DMS53 treated with DMSO at 0.1 percent for 48 hours (cell line): ENCODE data around the gene SLC38A9.
"Not testable (repeated sequence)": the region's sequence is repeated elsewhere in the genome, so short reads cannot be mapped to it uniquely, and the experiment has no call there.

Experiments
- DNase-seq: peaks from one replicate; lab custom pipeline; 2025; ENCODE audit not compliant: unreplicated experiment; lab: John Stamatoyannopoulos, UW

SLC38A9 gene

GRCh38 chr5:55618318-55618717, 93.8 kb downstream of the SLC38A9 start:
- DNase-seq = peak; percentile 33

GRCh38 chr5:55613112-55613868, 98.8 kb downstream of the SLC38A9 start:
- no peak for DNase-seq

DNA sequence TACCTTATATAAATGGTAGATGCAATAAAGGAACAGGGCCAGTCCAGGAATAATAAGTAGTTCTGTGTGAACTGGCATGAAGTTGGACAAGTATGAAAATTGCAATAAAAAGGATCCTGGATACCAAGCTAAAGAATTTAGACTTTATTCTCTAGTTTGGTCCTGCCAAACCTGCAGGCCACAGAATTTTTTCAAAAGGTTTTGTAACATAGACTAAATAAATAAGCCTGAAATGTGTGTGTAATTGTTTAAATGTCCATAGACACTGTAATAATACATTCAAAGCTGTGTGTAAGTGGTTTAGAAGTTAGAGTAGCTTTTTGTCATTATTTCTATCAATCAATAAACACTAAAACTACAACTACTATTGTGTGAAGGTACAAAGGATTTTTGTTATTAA, 101.6 kb downstream of the SLC38A9 start:
- DNase-seq = no peak

- no peak for DNase-seq
Measured at GRCh38 chr5:55609413-55609812, 102.7 kb downstream of the SLC38A9 start.

DNA sequence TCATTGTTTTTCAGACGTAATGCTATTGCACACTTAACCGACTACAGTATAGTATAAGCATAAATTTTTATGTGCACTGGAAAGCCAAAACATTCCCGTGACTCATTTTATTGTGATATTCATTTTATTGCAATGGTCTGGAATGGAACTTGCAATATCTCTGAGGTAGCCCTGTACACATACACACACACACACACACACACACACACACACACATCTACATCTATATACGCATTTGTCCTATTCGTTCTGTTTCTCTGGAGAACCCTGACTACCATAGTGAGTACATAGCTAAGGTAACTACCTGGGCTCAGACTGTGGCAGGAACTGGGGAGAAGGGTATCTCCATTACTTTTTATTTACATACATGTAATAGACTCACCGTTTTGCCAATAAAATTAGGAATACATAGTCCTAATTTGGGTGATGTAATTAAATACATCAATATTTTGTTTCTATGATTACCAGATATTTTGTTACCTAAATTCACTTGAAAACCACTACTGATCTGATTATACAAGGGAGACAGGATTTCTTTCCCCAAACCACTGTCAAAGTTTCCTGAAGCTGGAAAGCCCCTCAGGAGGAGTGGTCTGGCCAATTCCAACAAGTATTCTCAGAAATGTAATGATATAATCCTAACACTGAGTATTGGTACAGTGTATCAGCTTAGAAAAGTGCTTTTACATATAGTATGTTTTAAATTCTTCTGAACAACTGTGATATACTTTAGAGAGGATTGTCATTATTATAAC, 103.4 kb downstream of the SLC38A9 start:
- no peak for DNase-seq

DNA sequence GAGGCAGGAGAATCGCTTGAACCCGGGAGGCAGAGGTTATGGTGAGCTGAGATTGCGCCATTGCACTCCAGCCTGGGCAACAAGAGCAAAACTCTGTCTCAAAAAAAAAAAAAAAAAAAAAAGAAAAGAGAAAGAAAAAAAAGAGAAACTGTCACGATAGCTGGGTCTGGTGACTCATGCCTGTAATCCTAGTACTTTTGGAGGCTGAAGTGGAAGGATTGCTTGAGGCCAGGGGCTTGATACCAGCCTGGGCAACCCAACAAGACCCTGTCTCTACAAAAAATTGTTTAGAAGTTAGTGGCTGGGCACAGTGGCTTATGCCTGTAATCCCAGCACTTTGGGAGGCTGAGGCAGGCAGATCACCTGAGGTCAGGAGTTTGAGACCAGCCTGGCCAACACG, 104.8 kb downstream of the SLC38A9 start:
- DNase-seq = not testable (repeated sequence)

- DNase-seq = no peak
Measured at GRCh38 chr5:55604611-55605067, 107.5 kb downstream of the SLC38A9 start.

GRCh38 chr5:55603922-55604321, 108.2 kb downstream of the SLC38A9 start:
- no peak for DNase-seq

- DNase-seq = no peak
Measured at GRCh38 chr5:55601628-55602027, 110.5 kb downstream of the SLC38A9 start.

DNA sequence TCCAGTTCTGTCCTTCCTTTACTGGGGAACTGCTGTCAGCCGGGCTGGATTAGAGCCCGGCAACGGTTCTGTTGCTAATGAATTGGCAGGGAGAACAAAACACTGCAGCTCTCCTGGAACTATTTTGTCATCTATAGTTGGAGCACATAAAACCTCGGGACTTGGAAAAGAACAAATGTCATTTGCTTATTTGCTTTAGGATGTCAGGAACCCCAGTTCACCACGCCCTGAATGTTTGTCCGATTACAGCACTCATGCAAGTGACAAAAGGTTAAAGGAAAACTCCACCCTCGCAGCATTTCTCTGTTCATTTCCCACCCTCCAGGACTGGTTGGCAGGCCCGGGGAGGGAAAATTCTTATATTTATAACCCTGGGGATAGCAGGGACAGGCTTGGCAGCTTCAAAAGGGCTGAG, 110.9 kb downstream of the SLC38A9 start:
- no peak for DNase-seq

- no peak for DNase-seq
Measured at GRCh38 chr5:55600497-55601203, 111.5 kb downstream of the SLC38A9 start.

DNA sequence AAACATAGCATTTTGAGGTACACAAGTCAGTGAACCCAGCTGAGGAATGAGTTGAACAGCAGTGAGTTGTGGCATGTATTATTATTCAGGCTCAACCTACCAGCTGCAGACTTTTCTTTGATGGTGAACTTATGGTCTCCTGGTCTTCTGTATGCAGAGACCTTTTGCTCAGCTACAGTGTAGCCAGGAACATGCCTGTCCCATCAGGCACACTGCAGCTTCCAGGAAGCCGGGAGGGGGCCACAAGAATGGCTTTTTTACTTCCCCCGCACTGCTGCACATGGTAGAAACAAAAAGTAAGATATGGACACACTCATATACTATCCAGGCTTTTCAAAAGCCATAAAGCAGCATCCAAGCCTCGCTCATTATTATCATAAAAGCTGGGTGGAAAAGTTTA, 112.0 kb downstream of the SLC38A9 start:
- DNase-seq = no peak

- no peak for DNase-seq
Measured at GRCh38 chr5:55599148-55600050, 112.7 kb downstream of the SLC38A9 start.

- peak; percentile 52 for DNase-seq
Measured at GRCh38 chr5:55597014-55597981, 114.8 kb downstream of the SLC38A9 start.

- no peak for DNase-seq
Measured at GRCh38 chr5:55594671-55595070, 117.5 kb downstream of the SLC38A9 start.

DNA sequence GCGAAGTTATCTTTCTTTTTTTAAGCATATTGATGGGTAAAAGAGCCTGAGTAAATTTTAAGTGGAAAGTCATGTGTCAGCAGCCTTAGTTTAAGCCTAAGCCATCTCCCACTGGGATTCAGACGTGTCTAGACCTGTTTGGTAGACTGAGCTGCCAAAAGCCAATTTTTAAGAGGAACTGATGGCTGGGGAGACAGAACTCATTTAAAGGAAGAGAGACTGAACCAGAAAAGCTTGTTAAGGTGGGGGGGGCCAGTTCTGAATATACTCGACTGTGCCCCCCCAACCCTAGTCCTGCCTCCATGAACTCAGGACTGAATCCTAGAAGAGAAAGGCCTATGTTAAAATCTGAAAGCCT, 119.0 kb downstream of the SLC38A9 start:
- DNase-seq = no peak

DNA sequence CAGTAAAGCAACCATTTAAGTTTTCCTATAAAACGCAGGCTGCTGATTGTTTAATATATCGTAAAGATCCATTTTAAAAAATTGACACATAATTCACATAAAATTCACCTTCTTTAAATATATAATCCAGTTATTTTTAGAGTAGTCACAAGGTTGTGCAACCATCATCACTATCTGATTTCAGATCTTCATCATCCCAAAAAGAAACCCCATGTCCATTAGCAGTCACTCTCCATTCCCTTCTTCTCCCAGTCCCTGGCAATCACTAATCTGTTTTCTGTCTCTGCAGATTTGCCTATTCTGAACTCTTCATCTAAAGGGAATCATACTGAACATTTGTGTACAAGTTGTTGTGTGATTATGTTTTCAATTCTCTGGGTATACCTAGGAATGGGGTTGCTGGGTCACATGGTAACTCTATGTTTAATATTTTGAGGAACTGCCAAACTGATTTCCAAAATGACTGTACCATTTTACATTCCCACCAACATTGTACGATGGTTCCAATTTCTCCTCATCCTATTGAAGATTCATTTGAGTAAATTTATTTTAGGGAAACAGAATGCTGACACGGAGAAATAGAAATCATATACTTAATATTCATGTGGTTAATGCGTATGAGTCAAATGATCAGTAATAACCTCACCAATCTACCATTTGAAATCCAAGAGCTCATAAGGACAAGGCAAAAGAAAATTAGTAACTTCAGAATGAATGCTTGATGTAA, 119.6 kb downstream of the SLC38A9 start:
- DNase-seq = no peak

- no peak for DNase-seq
Measured at GRCh38 chr5:55591686-55592085, 120.4 kb downstream of the SLC38A9 start.

- no peak for DNase-seq
Measured at GRCh38 chr5:55585206-55585610, 126.9 kb downstream of the SLC38A9 start.
